Measurements from ENCODE around the gene SLC45A2. TPM values are rescaled to one million over a fixed set of nuclear protein-coding genes. Genes with fewer than 3 reads are reported as not detected.

The SLC45A2 gene
- total RNA-seq, 1 experiment from 2014 or later: not detected

DNA sequence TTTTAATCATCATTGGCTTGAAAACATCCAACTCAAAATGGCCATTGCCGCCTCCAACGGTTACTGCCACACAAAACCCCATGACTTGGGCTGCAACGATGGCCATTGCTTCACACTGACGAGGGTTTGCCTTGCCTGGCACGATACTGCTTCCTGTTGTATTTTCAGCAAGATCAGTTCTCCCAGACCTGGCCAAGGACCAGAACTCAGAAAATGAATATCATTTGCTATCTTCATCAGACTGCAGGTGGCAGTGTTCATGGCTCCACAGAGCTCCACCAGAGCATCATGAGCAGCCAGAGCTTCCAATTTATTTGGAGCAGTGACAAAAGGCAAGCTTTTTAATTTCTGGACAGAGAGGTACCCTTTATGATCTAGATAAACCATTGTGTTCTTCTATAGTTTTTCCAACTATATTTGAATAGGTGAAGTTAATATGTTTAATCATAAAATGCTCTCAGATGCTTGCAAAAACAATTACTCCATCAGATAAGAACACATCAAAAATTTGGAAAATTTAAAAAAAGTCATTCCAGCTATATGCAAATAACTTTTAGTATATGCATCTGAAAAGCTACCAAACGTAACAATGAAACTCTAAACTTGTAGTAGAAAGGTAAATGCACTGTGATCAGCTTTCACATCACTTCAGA lies 13.0 kb upstream of the SLC45A2 start:
- peak; percentile 41 for DNase-seq
- Histone ChIP-seq H3K56ac (ENCODE audit: insufficient read length, low read depth, low read length) (no peak overlapping the region), H4K20me1 (ENCODE audit: control insufficient read depth, insufficient read depth, insufficient read length) (no peaks in the 10 kb centered on the region), H3T11ph (ENCODE audit: low read length) (no peak overlapping the region), H3K9me3 (ENCODE audit: control insufficient read depth, low read depth, low read length) (no peaks in the 10 kb centered on the region), H3K23ac (ENCODE audit: insufficient read length, low read depth, low read length) (no peak overlapping the region), H3K79me1 (ENCODE audit: insufficient read depth, low read depth, low read length, poor library complexity, severe bottlenecking) (no peaks in the 10 kb centered on the region), H3K79me2 (ENCODE audit: insufficient read depth, low read length) (no peaks in the 10 kb centered on the region), H3K23me2 (ENCODE audit: insufficient read length, low read depth, low read length, poor library complexity, severe bottlenecking) (no peaks in the 10 kb centered on the region), H4K8ac (replicated peaks; ENCODE audit: insufficient read length, low read depth, low read length) (no peak overlapping the region), H3K4me2 (ENCODE audit: insufficient read depth, insufficient read length, low read length) (no peak overlapping the region), H3K9ac (ENCODE audit: extremely low read depth, insufficient read length, low read length) (no peak overlapping the region), H3K27ac (ENCODE audit: insufficient read length, low read depth, low read length) (no peak overlapping the region), H3K18ac (ENCODE audit: insufficient read length, low read depth, low read length) (no peak overlapping the region), H3K27me3 (ENCODE audit: insufficient read depth, low read length) (no peaks in the 10 kb centered on the region), H4K5ac (ENCODE audit: insufficient read length, low read depth, low read length) (no peak overlapping the region), H3K4me1 (ENCODE audit: insufficient read depth, low read length) (no peaks in the 10 kb centered on the region), H4K91ac (ENCODE audit: insufficient read length, low read depth, low read length) (no peak overlapping the region), H2AK5ac (ENCODE audit: insufficient read length, low read length) (no peak overlapping the region), H2BK5ac (ENCODE audit: insufficient read length, low read length) (no peak overlapping the region), H2BK15ac (ENCODE audit: low read depth, low read length) (no peak overlapping the region), H2BK120ac (ENCODE audit: low read depth, low read length, poor library complexity, severe bottlenecking) (no peak overlapping the region), H2BK12ac (ENCODE audit: insufficient read length, low read depth, low read length) (no peak overlapping the region), H2AFZ (ENCODE audit: low read length) (no peak overlapping the region), H3K14ac (ENCODE audit: insufficient read depth, low read length) (no peak overlapping the region), H2BK20ac (ENCODE audit: low read depth, low read length, poor library complexity, severe bottlenecking) (no peak overlapping the region), H3K4ac (ENCODE audit: low read depth, low read length) (no peak overlapping the region)
- peaks cover 10 to 14% of the 10 kb centered on the region in 2 experiments; a peak in 3 of 4 replicates for H3K4me1 Mint-ChIP-seq
- H3K9me3 Mint-ChIP-seq: no peaks in the 10 kb centered on the region
- no peak overlapping the region for H3K4me3 Mint-ChIP-seq
- H3K36me3 Mint-ChIP-seq (ENCODE audit: insufficient read depth in 1 of 3, low read depth in 3 of 3): peaks cover 0 to 12% (median 6%) of the 10 kb centered on the region in 3 experiments; a peak in 4 of 7 replicates
- H3K27ac Mint-ChIP-seq: peak overlapping the region in 1 of 3 experiments; percentile 78; a peak in 2 of 7 replicates
- no peaks in the 10 kb centered on the region for H3K27me3 Mint-ChIP-seq (ENCODE audit: low read depth)
- TF ChIP-seq, protein P1, sequence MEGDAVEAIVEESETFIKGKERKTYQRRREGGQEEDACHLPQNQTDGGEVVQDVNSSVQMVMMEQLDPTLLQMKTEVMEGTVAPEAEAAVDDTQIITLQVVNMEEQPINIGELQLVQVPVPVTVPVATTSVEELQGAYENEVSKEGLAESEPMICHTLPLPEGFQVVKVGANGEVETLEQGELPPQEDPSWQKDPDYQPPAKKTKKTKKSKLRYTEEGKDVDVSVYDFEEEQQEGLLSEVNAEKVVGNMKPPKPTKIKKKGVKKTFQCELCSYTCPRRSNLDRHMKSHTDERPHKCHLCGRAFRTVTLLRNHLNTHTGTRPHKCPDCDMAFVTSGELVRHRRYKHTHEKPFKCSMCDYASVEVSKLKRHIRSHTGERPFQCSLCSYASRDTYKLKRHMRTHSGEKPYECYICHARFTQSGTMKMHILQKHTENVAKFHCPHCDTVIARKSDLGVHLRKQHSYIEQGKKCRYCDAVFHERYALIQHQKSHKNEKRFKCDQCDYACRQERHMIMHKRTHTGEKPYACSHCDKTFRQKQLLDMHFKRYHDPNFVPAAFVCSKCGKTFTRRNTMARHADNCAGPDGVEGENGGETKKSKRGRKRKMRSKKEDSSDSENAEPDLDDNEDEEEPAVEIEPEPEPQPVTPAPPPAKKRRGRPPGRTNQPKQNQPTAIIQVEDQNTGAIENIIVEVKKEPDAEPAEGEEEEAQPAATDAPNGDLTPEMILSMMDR (conservative IDR thresholded peaks at IDR 0.05): peak; percentile 69
- WGBS (ENCODE audit: extremely low coverage, insufficient read length, low lambda C conversion rate): no CpG with 5 or more reads among the region's 6 CpGs
